ENCODE data around the gene YEATS2.

DNA sequence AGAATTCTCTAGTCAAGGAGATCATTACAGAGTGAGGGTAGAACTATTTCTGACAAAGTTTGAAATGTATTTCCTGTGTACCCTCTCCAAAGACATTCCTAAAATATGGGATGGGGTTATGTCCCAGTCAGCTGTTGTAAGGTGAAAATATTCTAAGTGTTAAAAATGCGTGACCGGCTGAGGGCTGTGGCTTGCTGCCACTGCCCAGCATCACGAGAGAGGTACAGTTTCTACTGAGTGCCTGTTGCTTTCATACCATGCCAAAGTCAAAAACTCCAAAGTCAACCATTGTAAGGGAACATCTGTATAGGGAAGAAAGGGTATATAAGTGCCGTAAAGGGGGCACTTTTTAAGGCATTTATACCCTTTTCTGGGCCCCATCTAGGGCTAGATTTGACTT is 96.9 kb downstream of the YEATS2 start:
- TF ChIP-seq, protein P1, sequence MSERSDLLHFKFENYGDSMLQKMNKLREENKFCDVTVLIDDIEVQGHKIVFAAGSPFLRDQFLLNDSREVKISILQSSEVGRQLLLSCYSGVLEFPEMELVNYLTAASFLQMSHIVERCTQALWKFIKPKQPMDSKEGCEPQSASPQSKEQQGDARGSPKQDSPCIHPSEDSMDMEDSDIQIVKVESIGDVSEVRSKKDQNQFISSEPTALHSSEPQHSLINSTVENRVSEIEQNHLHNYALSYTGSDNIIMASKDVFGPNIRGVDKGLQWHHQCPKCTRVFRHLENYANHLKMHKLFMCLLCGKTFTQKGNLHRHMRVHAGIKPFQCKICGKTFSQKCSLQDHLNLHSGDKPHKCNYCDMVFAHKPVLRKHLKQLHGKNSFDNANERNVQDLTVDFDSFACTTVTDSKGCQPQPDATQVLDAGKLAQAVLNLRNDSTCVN (tag by site-specific recombination; optimal IDR thresholded peaks at IDR 0.05), result no peak
- TF ChIP-seq ZNF707 (tag by site-specific recombination; IDR thresholded peaks at IDR 0.05) (no peak), ZNF529 (tag by site-specific recombination; IDR thresholded peaks at IDR 0.05; ENCODE audit: insufficient replicate concordance) (no peak), ZNF350 (tag by site-specific recombination; IDR thresholded peaks at IDR 0.05) (no peak), OVOL3 (tag by site-specific recombination; IDR thresholded peaks at IDR 0.05) (no peak), ZNF175 (tag by site-specific recombination; IDR thresholded peaks at IDR 0.05) (no peak)
- TF ChIP-seq, protein P2, sequence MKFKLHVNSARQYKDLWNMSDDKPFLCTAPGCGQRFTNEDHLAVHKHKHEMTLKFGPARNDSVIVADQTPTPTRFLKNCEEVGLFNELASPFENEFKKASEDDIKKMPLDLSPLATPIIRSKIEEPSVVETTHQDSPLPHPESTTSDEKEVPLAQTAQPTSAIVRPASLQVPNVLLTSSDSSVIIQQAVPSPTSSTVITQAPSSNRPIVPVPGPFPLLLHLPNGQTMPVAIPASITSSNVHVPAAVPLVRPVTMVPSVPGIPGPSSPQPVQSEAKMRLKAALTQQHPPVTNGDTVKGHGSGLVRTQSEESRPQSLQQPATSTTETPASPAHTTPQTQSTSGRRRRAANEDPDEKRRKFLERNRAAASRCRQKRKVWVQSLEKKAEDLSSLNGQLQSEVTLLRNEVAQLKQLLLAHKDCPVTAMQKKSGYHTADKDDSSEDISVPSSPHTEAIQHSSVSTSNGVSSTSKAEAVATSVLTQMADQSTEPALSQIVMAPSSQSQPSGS (tag by site-specific recombination; IDR thresholded peaks at IDR 0.05; ENCODE audit: low read depth), result no peak
- TF ChIP-seq, protein P3, sequence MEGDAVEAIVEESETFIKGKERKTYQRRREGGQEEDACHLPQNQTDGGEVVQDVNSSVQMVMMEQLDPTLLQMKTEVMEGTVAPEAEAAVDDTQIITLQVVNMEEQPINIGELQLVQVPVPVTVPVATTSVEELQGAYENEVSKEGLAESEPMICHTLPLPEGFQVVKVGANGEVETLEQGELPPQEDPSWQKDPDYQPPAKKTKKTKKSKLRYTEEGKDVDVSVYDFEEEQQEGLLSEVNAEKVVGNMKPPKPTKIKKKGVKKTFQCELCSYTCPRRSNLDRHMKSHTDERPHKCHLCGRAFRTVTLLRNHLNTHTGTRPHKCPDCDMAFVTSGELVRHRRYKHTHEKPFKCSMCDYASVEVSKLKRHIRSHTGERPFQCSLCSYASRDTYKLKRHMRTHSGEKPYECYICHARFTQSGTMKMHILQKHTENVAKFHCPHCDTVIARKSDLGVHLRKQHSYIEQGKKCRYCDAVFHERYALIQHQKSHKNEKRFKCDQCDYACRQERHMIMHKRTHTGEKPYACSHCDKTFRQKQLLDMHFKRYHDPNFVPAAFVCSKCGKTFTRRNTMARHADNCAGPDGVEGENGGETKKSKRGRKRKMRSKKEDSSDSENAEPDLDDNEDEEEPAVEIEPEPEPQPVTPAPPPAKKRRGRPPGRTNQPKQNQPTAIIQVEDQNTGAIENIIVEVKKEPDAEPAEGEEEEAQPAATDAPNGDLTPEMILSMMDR (tag by site-specific recombination; IDR thresholded peaks at IDR 0.05), result no peak
- TF ChIP-seq, protein P4, sequence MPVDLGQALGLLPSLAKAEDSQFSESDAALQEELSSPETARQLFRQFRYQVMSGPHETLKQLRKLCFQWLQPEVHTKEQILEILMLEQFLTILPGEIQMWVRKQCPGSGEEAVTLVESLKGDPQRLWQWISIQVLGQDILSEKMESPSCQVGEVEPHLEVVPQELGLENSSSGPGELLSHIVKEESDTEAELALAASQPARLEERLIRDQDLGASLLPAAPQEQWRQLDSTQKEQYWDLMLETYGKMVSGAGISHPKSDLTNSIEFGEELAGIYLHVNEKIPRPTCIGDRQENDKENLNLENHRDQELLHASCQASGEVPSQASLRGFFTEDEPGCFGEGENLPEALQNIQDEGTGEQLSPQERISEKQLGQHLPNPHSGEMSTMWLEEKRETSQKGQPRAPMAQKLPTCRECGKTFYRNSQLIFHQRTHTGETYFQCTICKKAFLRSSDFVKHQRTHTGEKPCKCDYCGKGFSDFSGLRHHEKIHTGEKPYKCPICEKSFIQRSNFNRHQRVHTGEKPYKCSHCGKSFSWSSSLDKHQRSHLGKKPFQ (tag by site-specific recombination; IDR thresholded peaks at IDR 0.05), result no peak
- TF ChIP-seq, protein P5, sequence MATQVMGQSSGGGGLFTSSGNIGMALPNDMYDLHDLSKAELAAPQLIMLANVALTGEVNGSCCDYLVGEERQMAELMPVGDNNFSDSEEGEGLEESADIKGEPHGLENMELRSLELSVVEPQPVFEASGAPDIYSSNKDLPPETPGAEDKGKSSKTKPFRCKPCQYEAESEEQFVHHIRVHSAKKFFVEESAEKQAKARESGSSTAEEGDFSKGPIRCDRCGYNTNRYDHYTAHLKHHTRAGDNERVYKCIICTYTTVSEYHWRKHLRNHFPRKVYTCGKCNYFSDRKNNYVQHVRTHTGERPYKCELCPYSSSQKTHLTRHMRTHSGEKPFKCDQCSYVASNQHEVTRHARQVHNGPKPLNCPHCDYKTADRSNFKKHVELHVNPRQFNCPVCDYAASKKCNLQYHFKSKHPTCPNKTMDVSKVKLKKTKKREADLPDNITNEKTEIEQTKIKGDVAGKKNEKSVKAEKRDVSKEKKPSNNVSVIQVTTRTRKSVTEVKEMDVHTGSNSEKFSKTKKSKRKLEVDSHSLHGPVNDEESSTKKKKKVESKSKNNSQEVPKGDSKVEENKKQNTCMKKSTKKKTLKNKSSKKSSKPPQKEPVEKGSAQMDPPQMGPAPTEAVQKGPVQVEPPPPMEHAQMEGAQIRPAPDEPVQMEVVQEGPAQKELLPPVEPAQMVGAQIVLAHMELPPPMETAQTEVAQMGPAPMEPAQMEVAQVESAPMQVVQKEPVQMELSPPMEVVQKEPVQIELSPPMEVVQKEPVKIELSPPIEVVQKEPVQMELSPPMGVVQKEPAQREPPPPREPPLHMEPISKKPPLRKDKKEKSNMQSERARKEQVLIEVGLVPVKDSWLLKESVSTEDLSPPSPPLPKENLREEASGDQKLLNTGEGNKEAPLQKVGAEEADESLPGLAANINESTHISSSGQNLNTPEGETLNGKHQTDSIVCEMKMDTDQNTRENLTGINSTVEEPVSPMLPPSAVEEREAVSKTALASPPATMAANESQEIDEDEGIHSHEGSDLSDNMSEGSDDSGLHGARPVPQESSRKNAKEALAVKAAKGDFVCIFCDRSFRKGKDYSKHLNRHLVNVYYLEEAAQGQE (tag by site-specific recombination; IDR thresholded peaks at IDR 0.05), result no peak
